Esophagus muscularis mucosa (tissue), 3 donors: ENCODE results near the gene LILRB2.
"Not testable (repeated sequence)": the region's sequence is repeated elsewhere in the genome, so short reads cannot be mapped to it uniquely, and the experiment has no call there.

Experiments
- CTCF ChIP-seq, 3 experiments: fragments of 200-600 bp in 2 of 3; fragments of 450-650 bp in 1 of 3; sonication (generic) in 2 of 3; IDR thresholded peaks; one replicate each; pipeline ENCODE4 v1.5.1; 2017 to 2019; ENCODE audit warnings: antibody characterized with exemption in 3 of 3, mild to moderate bottlenecking in 2 of 3, moderate library complexity in 1 of 3
- POLR2A ChIP-seq: fragments of 450-650 bp; IDR thresholded peaks from one replicate; pipeline ENCODE4 v1.6.1; 2017; ENCODE audit warnings: antibody characterized with exemption, moderate library complexity, mild to moderate bottlenecking, low read depth

GRCh38 chr19:54278571-54279195 lies 2.2 kb downstream of the LILRB2 start:
- TF ChIP-seq POLR2A; CTCF (IDR thresholded peaks at IDR 0.05): not testable (repeated sequence)
